Measurements from ENCODE around the gene PIP5K1B.
"Not testable (repeated sequence)": the region's sequence is repeated elsewhere in the genome, so short reads cannot be mapped to it uniquely, and the experiment has no call there.

The PIP5K1B gene

GRCh38 chr9:68704814-68705530, at the start of gene PIP5K1B:
Gene PIP5K1B, plus strand, starts transcription at chr9:68705240. Its CDS starts 117,375 bp downstream, at chr9:68822615.
- DNase-seq = peak; percentile 23

DNA sequence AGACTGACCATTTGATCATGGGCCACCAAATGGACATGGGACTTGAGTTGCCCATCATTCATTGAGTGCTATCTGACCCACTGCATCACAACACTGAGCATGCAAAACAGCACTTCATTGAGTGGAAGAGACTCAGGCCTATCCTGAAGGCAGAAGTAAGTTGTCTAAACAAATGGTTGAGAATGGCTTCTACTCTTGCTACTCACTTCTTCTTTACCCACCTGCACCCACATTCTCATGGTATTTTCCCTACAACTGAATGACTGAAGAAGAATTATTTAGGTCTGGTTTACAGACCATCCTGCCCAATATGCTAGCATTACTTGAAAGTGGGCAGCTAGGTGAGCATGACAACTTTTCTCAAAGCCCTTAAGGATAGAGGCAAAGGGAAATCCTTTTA, 41.0 kb upstream of the PIP5K1B start:
- DNase-seq = no peak

DNA sequence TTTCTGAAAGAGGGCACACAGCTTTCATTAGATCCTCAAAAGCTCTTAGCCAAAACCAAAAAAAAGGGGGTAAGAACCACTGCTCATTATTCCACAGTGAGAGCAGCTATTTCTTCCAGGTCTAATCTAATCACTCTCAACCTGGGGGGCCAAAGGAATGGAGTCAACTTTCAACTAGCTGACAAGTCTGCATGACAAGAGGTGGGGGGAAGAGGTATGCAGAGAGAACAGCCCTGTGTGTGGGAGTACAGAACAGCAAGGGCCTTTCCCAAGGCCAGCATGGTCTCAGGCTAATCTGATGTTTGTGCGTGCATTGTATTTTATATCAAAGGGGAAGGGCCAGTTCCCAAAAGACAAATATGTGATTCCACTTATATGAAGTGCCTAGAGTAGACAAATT, 36.9 kb upstream of the PIP5K1B start:
- no peak for DNase-seq

DNA sequence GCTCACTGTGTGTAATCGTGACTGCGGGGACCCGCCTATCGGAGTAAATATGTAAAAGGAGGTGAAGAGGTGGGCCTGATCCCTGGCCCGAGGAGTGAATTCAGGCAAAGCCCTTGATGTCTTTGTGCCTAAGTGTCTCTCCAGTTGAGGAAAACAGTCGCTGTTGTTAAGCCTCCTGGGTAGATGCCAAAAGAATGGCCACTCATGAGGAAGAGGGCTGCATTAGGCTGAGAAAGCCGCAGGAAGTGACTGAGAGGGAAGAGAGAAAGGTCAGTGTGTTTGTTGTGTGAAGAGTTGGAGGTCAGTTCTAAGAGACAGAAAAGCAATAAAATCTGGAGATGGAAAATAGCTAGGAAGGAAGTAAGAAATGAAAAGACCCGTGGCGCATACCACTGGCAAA, 35.8 kb upstream of the PIP5K1B start:
- no peak for DNase-seq

DNA sequence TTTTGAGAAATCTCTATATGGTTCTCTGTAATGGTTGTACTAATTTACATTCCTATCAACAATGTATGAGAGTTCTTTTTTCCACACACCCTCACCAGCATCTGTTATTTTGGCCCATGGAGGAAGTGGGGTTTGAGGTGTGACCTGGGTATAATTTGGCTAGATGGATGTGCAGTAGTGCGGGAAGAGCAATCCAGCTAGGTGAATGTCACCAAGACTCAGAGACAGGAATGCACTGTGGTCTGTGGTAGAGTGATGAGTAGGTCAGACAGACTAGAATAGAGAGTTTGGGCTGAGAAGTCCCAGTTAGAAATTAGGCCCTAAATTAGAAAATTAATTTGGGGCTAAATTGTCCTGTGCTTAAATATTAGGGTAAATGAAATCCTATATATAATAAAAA, 32.8 kb upstream of the PIP5K1B start:
- DNase-seq = no peak

DNA sequence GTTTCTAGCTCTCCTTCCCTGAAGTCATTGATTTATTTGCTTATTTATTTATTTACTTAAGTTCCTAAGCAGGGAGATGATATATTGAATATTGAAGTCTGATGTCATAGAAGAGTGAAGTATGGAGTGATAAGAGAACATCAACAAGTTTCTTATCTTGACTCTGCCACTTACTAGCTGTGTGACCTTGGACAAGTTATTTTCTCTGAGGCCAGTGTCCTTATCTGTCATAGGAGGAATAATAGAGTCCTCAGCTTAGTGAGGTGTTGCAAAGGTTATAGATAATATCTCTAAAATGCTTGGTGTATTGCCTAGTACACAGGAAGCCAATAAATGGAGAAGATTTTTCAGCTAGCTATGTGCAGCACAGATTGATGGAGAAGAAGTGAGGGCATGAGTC, 32.4 kb upstream of the PIP5K1B start:
- DNase-seq = no peak

GRCh38 chr9:68678430-68678829, 26.6 kb upstream of the PIP5K1B start:
- DNase-seq = no peak

DNA sequence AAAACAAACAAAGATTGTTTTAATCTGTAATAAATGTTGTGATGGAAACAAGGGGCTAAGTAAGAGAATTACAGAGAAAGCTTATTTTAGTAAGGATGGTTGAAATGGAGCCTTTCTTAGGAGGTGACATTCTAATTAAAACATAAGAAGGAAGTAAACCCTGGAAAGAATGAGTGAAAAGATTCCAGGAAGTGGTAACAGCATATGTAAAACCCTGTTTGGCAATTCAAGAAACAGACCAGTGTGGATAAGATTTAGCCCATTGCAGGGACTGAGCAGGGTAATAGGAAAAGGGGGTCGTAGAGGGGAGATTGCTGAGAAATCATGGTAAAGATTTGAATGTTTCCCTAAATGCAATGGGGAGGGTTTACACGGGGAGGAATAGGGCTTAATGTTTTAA, 21.6 kb upstream of the PIP5K1B start:
- no peak for DNase-seq

- no peak for DNase-seq
Measured at GRCh38 chr9:68685213-68685612, 19.8 kb upstream of the PIP5K1B start.

DNA sequence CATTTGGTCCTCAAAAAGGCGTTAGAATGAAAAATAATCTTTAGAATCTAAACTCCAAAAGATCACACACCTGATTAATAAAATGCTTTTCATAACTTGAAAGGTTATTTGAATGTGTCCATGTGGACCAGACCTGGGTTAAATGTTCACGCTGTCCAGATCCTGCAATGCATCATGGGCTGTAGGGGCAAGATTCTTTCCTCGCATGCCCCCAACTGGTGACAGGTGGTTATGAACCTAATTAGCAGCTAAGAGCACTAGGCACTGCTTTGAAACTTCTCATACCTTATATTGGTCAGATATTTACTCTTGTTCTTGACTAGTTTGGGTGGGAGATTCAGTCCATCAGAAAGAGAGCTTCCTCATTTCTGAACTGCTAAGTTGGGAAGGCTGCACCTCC, 19.3 kb upstream of the PIP5K1B start:
- no peak for DNase-seq

DNA sequence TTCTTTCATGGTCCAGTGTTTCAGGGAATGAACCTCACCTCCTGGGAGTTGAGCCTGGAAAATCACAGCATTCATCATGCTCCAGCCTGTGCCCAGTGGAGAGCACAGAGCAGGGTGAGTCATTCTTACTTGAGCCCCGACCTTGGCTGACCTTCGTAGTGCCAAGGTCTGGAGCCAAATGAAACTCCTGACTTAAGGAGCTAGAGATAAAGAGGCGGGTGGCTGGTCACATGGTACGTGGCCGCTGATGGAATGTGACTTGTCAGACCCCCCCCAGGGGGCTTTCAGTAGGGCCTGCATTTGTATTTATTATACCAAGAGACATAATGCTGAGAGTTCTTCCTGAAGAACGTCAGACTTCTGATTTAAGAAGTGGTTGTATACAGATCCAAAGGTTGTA, 15.0 kb upstream of the PIP5K1B start:
- DNase-seq = no peak

DNA sequence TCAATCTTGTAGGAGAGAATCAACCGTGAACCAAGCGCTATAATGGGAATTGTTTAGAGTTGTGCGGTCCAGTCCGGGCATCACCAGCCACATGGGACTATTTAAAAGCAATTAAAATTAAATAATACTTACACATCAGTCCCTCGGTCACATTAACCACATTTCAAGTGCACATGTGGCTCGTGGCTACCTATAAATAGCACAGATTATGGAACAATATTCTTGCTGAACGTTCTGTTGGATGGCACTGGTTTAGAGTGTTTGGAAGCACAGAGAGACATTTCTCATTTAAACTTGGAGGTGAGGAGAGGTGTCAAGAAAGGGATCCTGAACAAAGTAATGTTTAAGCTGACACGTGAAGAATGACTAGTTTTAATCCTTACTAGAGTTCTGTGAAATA, 12.5 kb upstream of the PIP5K1B start:
- DNase-seq = no peak

- DNase-seq = no peak
Measured at GRCh38 chr9:68694125-68694524, 10.9 kb upstream of the PIP5K1B start.

DNA sequence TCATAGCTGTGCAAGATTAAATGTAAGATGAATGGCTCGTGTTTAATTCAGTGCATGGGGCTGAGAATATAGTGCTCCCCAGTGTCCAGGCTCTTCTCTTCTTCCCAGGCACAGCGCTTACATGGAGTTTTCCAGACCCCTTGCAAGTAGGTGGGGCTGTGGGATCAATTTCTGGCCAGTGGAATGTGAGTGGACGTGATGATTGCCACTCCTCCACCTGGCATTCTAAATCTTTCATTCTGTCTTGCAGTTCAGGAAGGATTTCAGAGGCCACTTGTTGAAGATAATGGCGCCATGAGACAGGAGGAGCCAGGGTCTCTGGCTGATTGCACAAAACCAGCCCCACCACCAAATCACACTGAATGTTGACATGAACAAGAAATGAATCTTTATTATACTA, 7.2 kb upstream of the PIP5K1B start:
- DNase-seq = no peak

- no peak for DNase-seq
Measured at GRCh38 chr9:68698943-68699509, 6.0 kb upstream of the PIP5K1B start.

DNA sequence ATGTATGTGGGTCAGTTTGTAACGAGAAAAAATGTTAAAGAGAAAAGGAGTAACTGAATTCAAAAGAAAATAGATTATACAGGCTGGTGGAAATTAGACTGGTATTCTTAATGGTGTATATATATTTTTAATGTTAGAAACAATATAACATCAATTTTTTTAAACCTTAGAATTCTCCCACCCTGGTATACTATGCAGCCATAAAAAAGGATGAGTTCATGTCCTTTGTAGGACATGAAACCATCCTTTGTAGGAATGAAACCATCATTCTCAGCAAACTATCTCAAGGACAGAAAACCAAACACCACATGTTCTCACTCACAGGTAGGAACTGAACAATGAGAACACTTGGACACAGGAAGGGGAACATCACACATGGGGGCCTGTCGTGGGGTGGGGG, 5.4 kb upstream of the PIP5K1B start:
- not testable (repeated sequence) for DNase-seq

GRCh38 chr9:68702493-68702892, 2.5 kb upstream of the PIP5K1B start:
- DNase-seq = no peak

GRCh38 chr9:68703672-68704071, 1.4 kb upstream of the PIP5K1B start:
- no peak for DNase-seq

DNA sequence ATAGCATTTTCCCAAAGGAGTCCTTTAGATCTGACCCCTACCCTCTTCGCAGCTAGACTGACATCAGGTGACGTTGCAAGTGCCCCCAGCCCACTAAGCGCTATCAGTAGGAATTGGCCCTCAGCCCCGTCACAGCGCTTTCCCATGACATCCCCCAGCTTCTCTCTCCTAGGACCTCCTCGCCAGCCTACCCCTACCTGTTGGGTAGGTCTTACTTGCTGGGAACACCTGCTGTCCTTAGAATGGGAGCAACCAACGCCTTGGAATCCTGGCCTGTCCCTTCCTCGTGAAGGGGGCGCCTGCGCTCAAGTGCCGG, 584 bp upstream of the PIP5K1B start:
- no peak for DNase-seq

- DNase-seq = no peak
Measured at GRCh38 chr9:68705531-68706362, 707 bp downstream of the PIP5K1B start.

DNA sequence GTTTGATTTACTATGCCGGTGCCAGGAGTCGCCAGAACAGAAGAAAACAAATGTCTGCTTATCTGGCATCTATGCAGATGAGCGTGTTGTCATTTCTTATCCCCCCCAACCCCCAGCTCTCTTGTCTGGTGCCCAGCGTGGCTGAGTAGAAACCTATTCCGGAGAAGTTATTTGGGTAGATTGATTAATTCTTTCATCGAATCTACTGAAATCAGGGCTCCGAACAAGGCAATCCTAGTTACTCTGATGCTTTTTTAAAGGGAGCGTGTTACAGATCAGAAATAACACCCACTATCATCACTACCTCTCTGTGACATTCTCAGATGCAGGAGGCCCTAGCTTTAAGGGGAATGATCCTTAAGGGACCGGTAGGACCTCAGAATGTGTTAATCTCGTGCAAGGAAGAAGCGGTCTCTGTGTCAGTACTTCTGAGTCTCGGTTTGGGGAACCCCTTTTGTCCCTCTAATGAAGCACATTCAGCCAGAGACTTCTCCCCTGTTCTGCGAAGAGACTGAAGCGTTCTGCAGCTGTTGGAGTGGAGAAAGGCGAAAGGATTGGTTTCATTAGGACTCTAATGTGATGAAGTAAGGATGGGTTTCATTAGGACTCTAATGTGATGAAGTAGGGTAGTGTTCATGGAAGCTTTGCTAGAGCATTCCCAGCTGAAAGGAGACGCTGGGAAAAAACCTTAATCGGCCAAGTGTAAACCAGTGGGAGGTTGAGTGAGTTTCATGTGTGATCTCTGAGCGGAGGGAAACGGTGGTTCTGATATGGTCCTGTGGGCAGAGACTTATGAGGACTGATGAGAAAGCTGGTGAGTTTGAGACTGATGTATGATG, 1.5 kb downstream of the PIP5K1B start:
- DNase-seq = no peak

- DNase-seq = no peak
Measured at GRCh38 chr9:68707801-68708488, 2.9 kb downstream of the PIP5K1B start.

DNA sequence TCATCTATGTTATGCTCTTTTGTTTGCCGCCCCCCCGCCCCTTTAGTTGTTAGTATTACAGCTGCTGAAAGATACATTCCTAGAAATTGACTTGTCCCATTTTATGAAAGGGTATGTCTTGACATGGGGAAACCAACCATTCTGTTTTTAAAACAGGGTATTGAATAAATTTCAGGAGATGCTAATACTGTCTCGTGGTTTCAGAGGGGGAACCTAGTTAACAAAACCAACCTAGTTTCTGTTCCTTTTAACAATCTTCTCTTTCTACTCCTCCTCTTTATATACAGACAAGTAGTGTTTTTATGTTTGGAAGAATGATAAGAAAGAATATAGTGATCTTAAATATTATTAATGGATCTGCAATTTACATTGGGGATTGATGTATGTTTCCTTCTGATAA, 3.5 kb downstream of the PIP5K1B start:
- DNase-seq = no peak
